ENCODE measurements around the gene MCM10. TPM values are rescaled to one million over a fixed set of nuclear protein-coding genes. Genes with fewer than 3 reads are reported as not detected.

MCM10 gene
- total RNA-seq, 4 donors from 2014 or later = 1.0 to 6.4 (median 5.0) TPM

- no peak for TF ChIP-seq CTCF (IDR thresholded peaks at IDR 0.05; ENCODE audit: low read depth)
These were observed 39.9 kb upstream of the MCM10 start for GRCh38 chr10:13121500-13121854.

- TF ChIP-seq CTCF (IDR thresholded peaks at IDR 0.05; ENCODE audit: low read depth) = no peak
These were observed 24.7 kb upstream of the MCM10 start for GRCh38 chr10:13136651-13137050.

- TF ChIP-seq CTCF (IDR thresholded peaks at IDR 0.05; ENCODE audit: low read depth) = no peak
These were observed 22.2 kb upstream of the MCM10 start for GRCh38 chr10:13139150-13139549.

- TF ChIP-seq CTCF (IDR thresholded peaks at IDR 0.05; ENCODE audit: low read depth) = no peak
These were observed 21.7 kb upstream of the MCM10 start for GRCh38 chr10:13139676-13140075.

GRCh38 chr10:13140627-13141190, 20.6 kb upstream of the MCM10 start:
- TF ChIP-seq CTCF (IDR thresholded peaks at IDR 0.05; ENCODE audit: low read depth) = no peak

- no peak for TF ChIP-seq CTCF (IDR thresholded peaks at IDR 0.05; ENCODE audit: low read depth)
These were observed 17.6 kb upstream of the MCM10 start for GRCh38 chr10:13143766-13144165.

- TF ChIP-seq CTCF (IDR thresholded peaks at IDR 0.05; ENCODE audit: low read depth) = no peak
These were observed 16.5 kb upstream of the MCM10 start for GRCh38 chr10:13144814-13145213.
